Peyer's patch (tissue), 4 donors: ENCODE results near the gene XPNPEP2. TPM values are rescaled to one million over a fixed set of nuclear protein-coding genes. Genes with fewer than 3 reads are reported as not detected.

Source experiments
- DNase-seq, 3 donors: peaks; one replicate each; pipeline ENCODE4 v3.0.0-alpha.2; 2017 to 2019
- H3K27ac ChIP-seq, 4 donors: fragments of 200-600 bp; sonication (generic); one replicate each; pipeline ENCODE4 v1.5.1; 2016 to 2019
- H3K27me3 ChIP-seq, 2 donors: fragments of 200-600 bp; sonication (generic); one replicate each; pipeline ENCODE4 v1.5.1; 2019
- H3K36me3 ChIP-seq, 3 donors: fragments of 200-600 bp; sonication (generic); one replicate each; pipeline ENCODE4 v1.5.1; 2016 to 2019
- H3K4me1 ChIP-seq, 4 donors: fragments of 200-600 bp; sonication (generic); one replicate each; pipeline ENCODE4 v1.5.1; 2016 to 2019
- H3K4me3 ChIP-seq, 4 donors: fragments of 200-600 bp; sonication (generic); 1 replicate in 3 of 4; 2 replicates in 1 of 4; pipeline ENCODE4 v1.5.1; 2016 to 2019; ENCODE audit warnings: mild to moderate bottlenecking in 1 of 4
- H3K9me3 ChIP-seq, 4 donors: fragments of 200-600 bp; sonication (generic); one replicate each; pipeline ENCODE4 v1.5.1; 2016 to 2019; ENCODE audit warnings: mild to moderate bottlenecking in 1 of 4
- POLR2A ChIP-seq, 2 donors: fragments of 450-650 bp; IDR thresholded peaks; one replicate each; pipeline ENCODE4 v1.5.1; 2017; ENCODE audit warnings: antibody characterized with exemption in 2 of 2, mild to moderate bottlenecking in 2 of 2, moderate library complexity in 2 of 2
- small RNA-seq, 2 donors: library from RNA; depleted of rRNA; stranded (forward); fragments of <200 nt; gene quantifications; one replicate each; pipeline ENCODE3, GENCODE V24; 2016
- total RNA-seq, 4 donors: library from RNA; depleted of rRNA; stranded (reverse); fragments of >200 nt; gene quantifications; one replicate each; pipeline ENCODE4 v1.1.0, GENCODE V29; 2016
- TF ChIP-seq, protein P1 (sequence below), 6 experiments: fragments of 450-650 bp in 4 of 6; fragments of 200-600 bp in 2 of 6; sonication (generic) in 1 of 6; IDR thresholded peaks; one replicate each; pipeline ENCODE4 v1.5.1; 2017 to 2019; ENCODE audit warnings: antibody characterized with exemption in 6 of 6, mild to moderate bottlenecking in 3 of 6, moderate library complexity in 1 of 6

XPNPEP2 gene
- total RNA-seq, 4 donors from 2014 or later, result 5.8 to 875 (median 803) TPM

DNA sequence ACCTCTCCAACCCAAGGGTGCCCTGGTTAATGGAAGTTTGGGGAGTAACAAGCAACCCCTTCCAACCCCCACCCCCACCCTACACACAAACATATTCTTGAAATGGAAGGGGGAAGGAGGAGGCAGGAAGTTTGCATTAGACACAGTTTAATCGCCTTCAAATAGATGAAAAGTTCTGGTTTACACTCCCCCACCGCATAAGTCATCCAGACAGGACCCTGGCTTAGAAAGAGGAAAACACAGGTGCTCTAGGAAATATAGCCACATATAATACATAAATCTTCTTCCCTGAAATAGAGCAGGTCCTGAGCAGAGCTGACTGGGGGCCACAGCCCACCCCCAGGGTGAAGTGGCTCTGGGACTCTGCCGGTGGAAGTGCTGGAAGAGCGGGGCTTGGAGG lies 66.0 kb downstream of the XPNPEP2 start:
- no peaks in the 10 kb centered on the region for H3K27me3 ChIP-seq
- TF ChIP-seq POLR2A (IDR thresholded peaks at IDR 0.05), result no peak
- TF ChIP-seq, protein P1, sequence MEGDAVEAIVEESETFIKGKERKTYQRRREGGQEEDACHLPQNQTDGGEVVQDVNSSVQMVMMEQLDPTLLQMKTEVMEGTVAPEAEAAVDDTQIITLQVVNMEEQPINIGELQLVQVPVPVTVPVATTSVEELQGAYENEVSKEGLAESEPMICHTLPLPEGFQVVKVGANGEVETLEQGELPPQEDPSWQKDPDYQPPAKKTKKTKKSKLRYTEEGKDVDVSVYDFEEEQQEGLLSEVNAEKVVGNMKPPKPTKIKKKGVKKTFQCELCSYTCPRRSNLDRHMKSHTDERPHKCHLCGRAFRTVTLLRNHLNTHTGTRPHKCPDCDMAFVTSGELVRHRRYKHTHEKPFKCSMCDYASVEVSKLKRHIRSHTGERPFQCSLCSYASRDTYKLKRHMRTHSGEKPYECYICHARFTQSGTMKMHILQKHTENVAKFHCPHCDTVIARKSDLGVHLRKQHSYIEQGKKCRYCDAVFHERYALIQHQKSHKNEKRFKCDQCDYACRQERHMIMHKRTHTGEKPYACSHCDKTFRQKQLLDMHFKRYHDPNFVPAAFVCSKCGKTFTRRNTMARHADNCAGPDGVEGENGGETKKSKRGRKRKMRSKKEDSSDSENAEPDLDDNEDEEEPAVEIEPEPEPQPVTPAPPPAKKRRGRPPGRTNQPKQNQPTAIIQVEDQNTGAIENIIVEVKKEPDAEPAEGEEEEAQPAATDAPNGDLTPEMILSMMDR (IDR thresholded peaks at IDR 0.05), result no peak
- H3K4me1 ChIP-seq, result no peaks in the 10 kb centered on the region
- H3K27ac ChIP-seq, result no peak overlapping the region
- no peak for DNase-seq
- H3K4me3 ChIP-seq, result no peak overlapping the region
- peaks cover 0 to 8% (median 0%) of the 10 kb centered on the region in 3 donors for H3K36me3 ChIP-seq
- H3K9me3 ChIP-seq, result no peaks in the 10 kb centered on the region

DNA sequence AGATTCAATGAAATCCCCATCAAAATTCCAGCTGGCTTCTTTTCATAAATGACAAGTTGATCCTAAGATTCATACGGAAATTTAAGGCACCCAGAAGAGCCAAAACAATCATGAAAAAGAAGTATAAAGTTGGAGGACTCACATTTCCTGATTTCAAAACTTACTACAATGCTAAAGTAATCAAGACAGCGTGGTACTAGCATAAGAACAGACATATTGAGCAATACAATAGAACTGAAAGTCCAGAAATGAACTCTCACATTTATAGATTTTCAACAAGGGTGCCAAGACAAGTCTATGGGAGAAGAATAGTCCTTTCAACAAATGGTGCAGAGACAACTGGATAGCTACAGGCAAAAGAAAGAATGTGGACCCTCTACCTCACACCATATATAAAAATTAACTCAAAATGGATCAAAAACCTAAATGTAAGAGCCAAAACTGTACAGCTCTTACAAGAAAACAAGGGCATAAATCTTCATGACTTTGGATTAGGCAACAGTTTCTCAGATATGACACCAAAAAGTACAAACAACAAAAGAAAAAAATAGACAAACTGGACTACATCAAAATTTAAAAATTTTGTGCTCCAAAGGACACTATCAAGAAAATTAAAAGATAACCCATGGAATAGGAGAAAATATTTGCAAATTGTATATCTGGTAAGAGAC lies 69.5 kb downstream of the XPNPEP2 start:
- peaks cover 0 to 16% (median 0%) of the 10 kb centered on the region in 3 donors for H3K36me3 ChIP-seq
- no peak overlapping the region for H3K4me3 ChIP-seq
- no peak overlapping the region for H3K27ac ChIP-seq
- no peaks in the 10 kb centered on the region for H3K4me1 ChIP-seq
- H3K27me3 ChIP-seq, result no peaks in the 10 kb centered on the region
- DNase-seq, result no peak
- TF ChIP-seq, protein P1 (IDR thresholded peaks at IDR 0.05), result no peak
- no peak for TF ChIP-seq POLR2A (IDR thresholded peaks at IDR 0.05)
- no peaks in the 10 kb centered on the region for H3K9me3 ChIP-seq

DNA sequence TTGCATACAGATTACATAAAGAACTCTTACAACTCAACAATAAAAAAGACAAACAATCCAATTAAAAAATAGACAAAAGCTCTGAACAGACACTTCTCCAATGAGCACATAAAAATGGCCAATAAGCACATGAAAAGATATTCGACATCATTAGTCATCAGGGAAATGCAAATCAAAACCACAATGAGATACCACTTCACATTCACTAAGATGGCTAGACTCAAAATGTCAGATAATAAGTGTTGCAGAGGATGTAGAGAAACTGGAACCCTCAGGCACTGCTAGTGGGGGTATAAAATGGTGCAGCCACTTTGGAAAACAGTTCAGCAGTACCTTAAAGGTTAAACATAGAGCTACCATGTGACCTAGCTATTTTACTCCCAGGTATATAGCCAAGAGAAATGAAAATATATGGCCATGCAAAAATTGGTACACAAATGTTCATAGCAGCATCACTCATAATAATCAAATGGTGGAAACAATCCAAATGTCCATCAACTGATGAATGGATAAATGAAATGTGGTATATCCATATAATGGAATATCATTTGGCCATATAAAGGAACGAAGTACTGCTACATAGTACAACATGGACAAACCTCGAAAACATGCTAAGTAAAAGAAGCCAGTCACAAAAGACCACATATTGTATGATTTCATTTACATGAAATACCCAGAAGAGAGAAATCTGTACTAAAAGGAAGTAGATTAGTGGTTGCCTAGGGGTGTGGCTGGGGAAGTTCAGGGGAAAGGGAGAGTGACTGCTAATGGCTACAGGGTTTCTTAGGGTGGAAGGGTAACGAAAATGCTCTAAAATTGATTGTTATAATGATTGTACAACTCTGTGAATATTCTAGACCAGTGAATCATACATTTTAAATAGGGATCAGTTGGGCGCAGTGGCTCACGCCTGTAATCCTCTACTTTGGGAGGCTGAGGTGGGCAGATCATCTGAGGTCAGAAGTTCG lies 70.3 kb downstream of the XPNPEP2 start:
- Histone ChIP-seq H3K4me3 (no peak overlapping the region), H3K27me3 (no peaks in the 10 kb centered on the region), H3K36me3 (peaks cover 0 to 16% (median 0%) of the 10 kb centered on the region in 3 donors), H3K27ac (no peak overlapping the region), H3K9me3 (no peaks in the 10 kb centered on the region), H3K4me1 (no peaks in the 10 kb centered on the region)
- no peak for DNase-seq
- TF ChIP-seq, protein P1 (IDR thresholded peaks at IDR 0.05), result no peak
- no peak for TF ChIP-seq POLR2A (IDR thresholded peaks at IDR 0.05)

DNA sequence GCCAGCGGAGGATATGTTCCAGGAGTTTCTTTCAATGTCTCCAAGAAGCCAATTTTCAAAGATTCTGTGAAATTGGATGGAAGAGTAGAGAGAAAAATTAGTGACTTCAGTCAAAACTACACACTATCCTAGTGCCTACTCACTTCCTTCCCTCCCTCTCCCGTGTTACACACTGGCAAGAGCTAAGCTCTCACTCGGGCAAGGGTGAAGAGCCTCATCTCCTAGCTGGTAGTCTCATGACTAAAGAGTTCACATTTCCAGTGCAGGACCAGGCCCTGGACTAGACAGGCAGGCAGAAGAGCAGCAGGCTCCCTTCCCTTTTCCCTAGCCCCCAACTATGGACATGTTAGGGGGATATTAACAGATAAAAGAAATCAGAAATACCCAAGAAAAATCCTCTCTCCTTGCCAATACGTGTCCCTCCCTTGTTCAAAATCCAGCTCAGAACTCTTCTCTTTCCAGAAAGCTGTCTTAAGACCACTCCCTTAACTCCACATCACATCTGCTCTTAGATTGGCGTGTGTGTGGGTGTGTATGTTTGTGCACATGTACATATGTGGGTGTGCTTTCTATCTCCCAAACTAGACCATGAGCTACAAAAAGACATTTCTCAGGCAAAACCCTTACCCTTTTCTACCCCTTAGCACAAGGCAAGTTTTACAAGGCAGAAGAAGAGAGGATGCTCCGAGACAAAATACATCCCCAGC lies 75.0 kb downstream of the XPNPEP2 start:
- no peak overlapping the region for H3K4me3 ChIP-seq
- H3K36me3 ChIP-seq, result peaks cover 0 to 8% (median 0%) of the 10 kb centered on the region in 3 donors
- no peak overlapping the region for H3K27ac ChIP-seq
- no peak for TF ChIP-seq POLR2A (IDR thresholded peaks at IDR 0.05)
- TF ChIP-seq, protein P1 (IDR thresholded peaks at IDR 0.05), result no peak
- no peaks in the 10 kb centered on the region for H3K9me3 ChIP-seq
- H3K27me3 ChIP-seq, result no peaks in the 10 kb centered on the region
- DNase-seq, result no peak
- H3K4me1 ChIP-seq, result no peaks in the 10 kb centered on the region

DNA sequence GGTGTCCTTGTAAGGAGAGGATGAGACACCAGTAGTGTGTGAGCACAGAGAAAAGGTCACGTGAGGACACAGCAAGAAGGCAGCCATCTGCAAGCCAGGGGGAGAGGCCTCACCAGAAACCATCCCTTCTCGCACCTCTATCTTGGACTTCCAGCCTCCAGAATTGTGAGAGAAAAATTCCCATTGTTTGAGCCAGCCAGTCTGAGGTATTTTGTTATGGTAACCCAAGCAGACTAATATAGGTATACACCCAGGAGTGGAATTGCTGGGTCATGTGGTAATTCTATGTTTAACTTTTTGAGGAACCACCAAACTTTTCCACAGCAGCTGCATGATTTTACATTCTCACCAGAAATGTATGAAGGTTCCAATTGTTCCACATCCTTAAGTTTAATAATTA lies 79.3 kb downstream of the XPNPEP2 start:
- Histone ChIP-seq H3K36me3 (peaks cover 0 to 5% (median 0%) of the 10 kb centered on the region in 3 donors), H3K4me3 (no peak overlapping the region), H3K4me1 (no peaks in the 10 kb centered on the region), H3K27me3 (no peaks in the 10 kb centered on the region), H3K27ac (no peak overlapping the region), H3K9me3 (no peaks in the 10 kb centered on the region)
- no peak for TF ChIP-seq POLR2A (IDR thresholded peaks at IDR 0.05)
- DNase-seq, result no peak

Small RNAs within 50 kb of the gene (small RNA-seq; reads per million reads assigned to genes)
- gene RF00017, result 0 reads per million in 2 donors

Other genes starting within 250 kb of the XPNPEP2 start
- 10 to 100 TPM in 1 of 4 donors, 1 to 10 TPM in 3; 3.9 to 17.3 (median 5.6) TPM for gene SMARCA1, start 215.5 kb upstream of the XPNPEP2 start, total RNA-seq
- 10 to 100 TPM; 19.4 to 33.2 (median 24.5) TPM for gene OCRL, start 198.7 kb upstream of the XPNPEP2 start, total RNA-seq
- gene APLN, start 84.0 kb upstream of the XPNPEP2 start, total RNA-seq, result under 1 TPM in 2 of 4 donors, not detected in 2; 0.27 to 0.35 TPM
- gene SASH3, start 41.0 kb downstream of the XPNPEP2 start, total RNA-seq, result 10 to 100 TPM in 1 of 4 donors, 1 to 10 TPM in 3; 2.2 to 45.4 (median 7.7) TPM
- 10 to 100 TPM; 16.5 to 78.3 (median 60.6) TPM for gene ZDHHC9, start 104.9 kb downstream of the XPNPEP2 start, total RNA-seq
- gene UTP14A, start 167.2 kb downstream of the XPNPEP2 start, total RNA-seq, result 10 to 100 TPM in 3 of 4 donors, 1 to 10 TPM in 1; 8.6 to 46.2 (median 11.2) TPM
- gene BCORL1, start 243.7 kb downstream of the XPNPEP2 start, total RNA-seq, result 10 to 100 TPM in 3 of 4 donors, 1 to 10 TPM in 1; 7.4 to 16.5 (median 11.5) TPM